Measurements from ENCODE around the gene MPV17L2.

The MPV17L2 gene

GRCh38 chr19:18160971-18161635, 31.9 kb upstream of the MPV17L2 start:
- peak; percentile 57 for DNase-seq

- DNase-seq = no peak
These were observed 31.4 kb upstream of the MPV17L2 start for GRCh38 chr19:18161636-18162002.

- no peak for DNase-seq
These were observed 28.9 kb upstream of the MPV17L2 start for GRCh38 chr19:18164072-18164471.

GRCh38 chr19:18165794-18166544, 27.0 kb upstream of the MPV17L2 start:
- no peak for DNase-seq

- no peak for DNase-seq
These were observed 26.0 kb upstream of the MPV17L2 start for GRCh38 chr19:18167011-18167410.

- DNase-seq = peak; percentile 56
These were observed 24.9 kb upstream of the MPV17L2 start for GRCh38 chr19:18167975-18168645.

GRCh38 chr19:18168673-18169381, 24.2 kb upstream of the MPV17L2 start:
- DNase-seq = no peak

- DNase-seq = no peak
These were observed 22.2 kb upstream of the MPV17L2 start for GRCh38 chr19:18170714-18171255.

GRCh38 chr19:18171605-18172327, 21.3 kb upstream of the MPV17L2 start:
- no peak for DNase-seq

GRCh38 chr19:18172331-18173053, 20.5 kb upstream of the MPV17L2 start:
- DNase-seq = no peak

- DNase-seq = no peak
These were observed 19.9 kb upstream of the MPV17L2 start for GRCh38 chr19:18173054-18173571.

GRCh38 chr19:18173572-18174288, 19.3 kb upstream of the MPV17L2 start, which contains the start of gene IFI30:
Gene IFI30, plus strand, starts transcription at chr19:18173813. Its CDS starts 29 bp downstream, at chr19:18173842.
- DNase-seq = peak; percentile 60

GRCh38 chr19:18174983-18175382, 18.0 kb upstream of the MPV17L2 start:
- no peak for DNase-seq

GRCh38 chr19:18176367-18177310, 16.4 kb upstream of the MPV17L2 start:
- DNase-seq = no peak

GRCh38 chr19:18179957-18180356, 13.1 kb upstream of the MPV17L2 start:
- no peak for DNase-seq

- DNase-seq = no peak
These were observed 9.5 kb upstream of the MPV17L2 start for GRCh38 chr19:18183529-18183928.

- DNase-seq = no peak
These were observed 7.5 kb upstream of the MPV17L2 start for GRCh38 chr19:18185538-18185937.

GRCh38 chr19:18190278-18190677, 2.7 kb upstream of the MPV17L2 start:
- no peak for DNase-seq

GRCh38 chr19:18191640-18192062, 1.4 kb upstream of the MPV17L2 start:
- DNase-seq = no peak
